ENCODE measurements around the gene CCSER1.
"Not testable (repeated sequence)": the region's sequence is repeated elsewhere in the genome, so short reads cannot be mapped to it uniquely, and the experiment has no call there.

CCSER1 gene

GRCh38 chr4:90840828-90841227 is 713.6 kb downstream of the CCSER1 start:
- DNase-seq (ENCODE audit: low spot score), result no peak

- no peak for DNase-seq (ENCODE audit: low spot score)
Measured at GRCh38 chr4:90841676-90842075, 714.5 kb downstream of the CCSER1 start.

GRCh38 chr4:90842960-90843359 is 715.8 kb downstream of the CCSER1 start:
- DNase-seq (ENCODE audit: low spot score), result no peak

- no peak for DNase-seq (ENCODE audit: low spot score)
Measured at GRCh38 chr4:90844241-90844640, 717.0 kb downstream of the CCSER1 start.

- DNase-seq (ENCODE audit: low spot score), result no peak
Measured at GRCh38 chr4:90845777-90846176, 718.6 kb downstream of the CCSER1 start.

GRCh38 chr4:90852237-90852636 is 725.0 kb downstream of the CCSER1 start:
- no peak for DNase-seq (ENCODE audit: low spot score)

GRCh38 chr4:90855111-90855510 is 727.9 kb downstream of the CCSER1 start:
- DNase-seq (ENCODE audit: low spot score), result no peak

- no peak for DNase-seq (ENCODE audit: low spot score)
Measured at GRCh38 chr4:90857081-90857820, 730.1 kb downstream of the CCSER1 start.

GRCh38 chr4:90875791-90876190 is 748.6 kb downstream of the CCSER1 start:
- DNase-seq (ENCODE audit: low spot score), result no peak

GRCh38 chr4:90876296-90876695 is 749.1 kb downstream of the CCSER1 start:
- DNase-seq (ENCODE audit: low spot score), result no peak

- DNase-seq (ENCODE audit: low spot score), result no peak
Measured at GRCh38 chr4:90883519-90883918, 756.3 kb downstream of the CCSER1 start.

- no peak for DNase-seq (ENCODE audit: low spot score)
Measured at GRCh38 chr4:90888571-90888970, 761.4 kb downstream of the CCSER1 start.

GRCh38 chr4:90889171-90889570 is 762.0 kb downstream of the CCSER1 start:
- no peak for DNase-seq (ENCODE audit: low spot score)

- not testable (repeated sequence) for DNase-seq (ENCODE audit: low spot score)
Measured at GRCh38 chr4:90903413-90903812, 776.2 kb downstream of the CCSER1 start.

- DNase-seq (ENCODE audit: low spot score), result no peak
Measured at GRCh38 chr4:90904021-90904420, 776.8 kb downstream of the CCSER1 start.

GRCh38 chr4:90906239-90906638 is 779.0 kb downstream of the CCSER1 start:
- DNase-seq (ENCODE audit: low spot score), result no peak

- not testable (repeated sequence) for DNase-seq (ENCODE audit: low spot score)
Measured at GRCh38 chr4:90911724-90912434, 784.7 kb downstream of the CCSER1 start.

- DNase-seq (ENCODE audit: low spot score), result no peak
Measured at GRCh38 chr4:90922174-90922573, 795.0 kb downstream of the CCSER1 start.

GRCh38 chr4:90926957-90927356 is 799.8 kb downstream of the CCSER1 start:
- no peak for DNase-seq (ENCODE audit: low spot score)

GRCh38 chr4:90943311-90943710 is 816.1 kb downstream of the CCSER1 start:
- no peak for DNase-seq (ENCODE audit: low spot score)

GRCh38 chr4:90946945-90947344 is 819.8 kb downstream of the CCSER1 start:
- DNase-seq (ENCODE audit: low spot score), result no peak

GRCh38 chr4:90950385-90950841 is 823.2 kb downstream of the CCSER1 start:
- no peak for DNase-seq (ENCODE audit: low spot score)

- DNase-seq (ENCODE audit: low spot score), result no peak
Measured at GRCh38 chr4:90951037-90951436, 823.8 kb downstream of the CCSER1 start.
